Spinal cord (tissue), 10 donors: Measurements from ENCODE around the gene DMD. TPM values are rescaled to one million over a fixed set of nuclear protein-coding genes. Genes with fewer than 3 reads are reported as not detected.
"Not testable (repeated sequence)": the region's sequence is repeated elsewhere in the genome, so short reads cannot be mapped to it uniquely, and the experiment has no call there.

Experiments used
- DNase-seq, 6 donors: peaks; one replicate each; pipeline versions ENCODE4 v3.0.0 to v3.0.0-alpha.2; 2013 to 2015; ENCODE audit warnings: low spot score in 6 of 6, low read depth in 4 of 6
- H3K27ac ChIP-seq: one replicate; pipeline ENCODE4 v1.5.1; 2013; ENCODE audit warnings: low read depth, low read length, control low read depth
- H3K27me3 ChIP-seq: one replicate; pipeline ENCODE4 v1.6.1; 2013; ENCODE audit warnings: low read length; ENCODE audit not compliant: control insufficient read depth, insufficient read depth
- H3K36me3 ChIP-seq: one replicate; pipeline ENCODE4 v1.6.1; 2013; ENCODE audit warnings: low read length; ENCODE audit not compliant: control insufficient read depth, insufficient read depth
- H3K4me1 ChIP-seq: one replicate; pipeline ENCODE4 v1.6.1; 2013; ENCODE audit warnings: low read length; ENCODE audit not compliant: control insufficient read depth, insufficient read depth
- H3K4me3 ChIP-seq: one replicate; pipeline ENCODE4 v1.5.1; 2013; ENCODE audit warnings: low read depth, low read length, control low read depth
- H3K9me3 ChIP-seq: one replicate; pipeline ENCODE4 v1.6.1; 2013; ENCODE audit warnings: low read length; ENCODE audit not compliant: control insufficient read depth, insufficient read depth
- WGBS: methylation state at CpG from one replicate; pipeline ENCODE4 v1.1.5; 2013; ENCODE audit warnings: missing lambda C conversion rate; ENCODE audit not compliant: insufficient coverage; 5-methylcytosine and 5-hydroxymethylcytosine counted together
- polyA plus RNA-seq, 2 donors: library from polyadenylated mRNA; unstranded; fragments of 120-200 nt; gene quantifications; one replicate each; pipeline ENCODE4 v1.2.1, GENCODE V29; 2013; ENCODE audit not compliant: insufficient read length in 2 of 2
- total RNA-seq, 2 donors: library from RNA; depleted of rRNA in 1 of 2; stranded (reverse); fragments of 120-200 nt in 1 of 2; fragments of >200 nt in 1 of 2; gene quantifications; one replicate each; pipeline versions ENCODE4 v1.2.3 to v1.2.4, GENCODE V29; 2013 to 2014
- donor health status: healthy.

The DMD gene
- total and polyA plus RNA-seq, 4 donors, result 28.4 to 112 (median 41.9) TPM

DNA sequence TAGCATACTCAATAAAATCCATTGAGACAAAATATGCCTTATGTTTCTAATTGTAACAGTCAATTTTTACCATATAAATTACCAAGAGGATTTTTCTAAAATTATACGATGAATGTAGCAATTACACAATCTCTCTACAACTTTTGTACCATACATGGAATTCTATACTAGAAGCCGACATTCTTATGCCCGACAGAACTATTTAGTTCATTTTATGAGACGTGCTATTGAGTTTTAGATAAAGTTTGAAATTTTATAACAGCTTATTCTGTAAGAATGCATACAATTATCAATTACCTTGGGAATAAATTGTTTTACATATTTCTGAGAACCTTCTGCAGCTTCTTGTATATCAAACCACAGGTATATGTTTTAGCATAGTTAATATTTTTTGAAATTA is 431.2 kb downstream of the DMD start:
- no CpG with 5 or more reads among the region's 4 CpGs for WGBS
- Histone ChIP-seq H3K27me3 (no peaks in the 10 kb centered on the region), H3K4me3 (no peak overlapping the region), H3K36me3 (no peaks in the 10 kb centered on the region), H3K4me1 (no peaks in the 10 kb centered on the region), H3K27ac (no peak overlapping the region), H3K9me3 (no peaks in the 10 kb centered on the region)
- no peak for DNase-seq

DNA sequence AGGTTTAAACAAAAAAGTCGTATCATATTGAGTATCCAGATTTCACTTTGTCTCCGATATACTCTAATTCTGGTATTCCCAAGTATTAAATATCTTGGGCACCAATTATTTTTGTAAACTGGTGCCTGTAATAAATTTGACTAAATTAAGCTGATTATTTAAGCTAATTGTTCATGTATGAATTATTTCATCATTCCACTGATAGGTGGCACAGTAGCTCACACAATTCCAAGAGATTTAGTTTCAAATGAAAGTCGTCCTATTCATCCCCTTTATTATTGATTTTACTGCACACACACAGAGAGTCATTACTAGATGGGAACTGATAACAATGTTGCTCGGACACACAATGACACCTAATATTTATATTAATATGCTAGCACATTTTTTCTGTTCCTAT is 432.4 kb downstream of the DMD start:
- Histone ChIP-seq H3K27ac (no peak overlapping the region), H3K27me3 (no peaks in the 10 kb centered on the region), H3K4me3 (no peak overlapping the region), H3K36me3 (no peaks in the 10 kb centered on the region), H3K4me1 (no peaks in the 10 kb centered on the region), H3K9me3 (no peaks in the 10 kb centered on the region)
- WGBS, result no CpG with 5 or more reads among the region's 4 CpGs
- DNase-seq, result no peak

DNA sequence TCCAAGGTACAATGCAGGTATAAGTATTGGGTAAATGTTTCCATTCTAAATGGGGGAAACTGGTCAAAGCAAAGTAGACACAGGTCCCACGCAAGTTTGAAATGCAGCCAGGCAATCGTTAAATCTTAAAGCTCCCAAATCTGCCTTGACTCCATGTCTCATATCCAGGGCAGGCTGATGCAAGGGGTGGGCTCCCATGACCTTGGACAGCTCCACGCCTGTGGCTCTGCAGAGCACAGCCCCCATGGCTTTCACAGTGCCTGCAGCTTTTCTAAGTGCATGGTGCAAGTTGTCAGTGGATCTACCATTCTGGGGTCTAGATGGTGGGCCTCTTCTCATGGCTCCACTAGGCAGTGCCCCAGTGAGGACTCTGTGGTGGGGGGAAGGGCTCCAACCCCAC is 436.4 kb downstream of the DMD start:
- H3K36me3 ChIP-seq, result no peaks in the 10 kb centered on the region
- no peaks in the 10 kb centered on the region for H3K4me1 ChIP-seq
- no peaks in the 10 kb centered on the region for H3K27me3 ChIP-seq
- H3K4me3 ChIP-seq, result no peak overlapping the region
- no peak overlapping the region for H3K27ac ChIP-seq
- H3K9me3 ChIP-seq, result no peaks in the 10 kb centered on the region
- DNase-seq, result no peak
- 68% methylated on average over 3 of the region's 3 CpGs for WGBS

DNA sequence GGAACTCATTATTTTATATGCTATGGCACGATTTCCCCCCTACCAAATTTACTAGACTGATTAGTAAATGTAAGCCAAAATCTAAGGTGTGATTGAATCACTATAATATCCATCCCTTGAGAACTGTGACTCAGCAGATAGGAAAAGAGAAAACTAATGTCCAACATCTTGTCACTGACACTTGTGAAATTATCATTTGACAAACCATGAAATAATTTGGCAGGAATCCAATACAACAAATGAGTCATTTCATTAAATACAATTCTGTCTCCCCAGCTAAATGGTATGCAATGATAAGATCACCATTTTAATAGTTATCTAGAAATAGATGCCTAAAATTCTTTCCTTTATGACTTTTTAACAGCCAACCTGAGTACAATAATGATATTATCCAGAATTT is 462.3 kb downstream of the DMD start:
- no peaks in the 10 kb centered on the region for H3K36me3 ChIP-seq
- no peak overlapping the region for H3K4me3 ChIP-seq
- peak in 1 of 6 donors; percentile 3 for DNase-seq
- no peak overlapping the region for H3K27ac ChIP-seq
- no peaks in the 10 kb centered on the region for H3K9me3 ChIP-seq
- WGBS, result no CpG with 5 or more reads among the region's 1 CpG
- no peaks in the 10 kb centered on the region for H3K27me3 ChIP-seq
- H3K4me1 ChIP-seq, result no peaks in the 10 kb centered on the region

DNA sequence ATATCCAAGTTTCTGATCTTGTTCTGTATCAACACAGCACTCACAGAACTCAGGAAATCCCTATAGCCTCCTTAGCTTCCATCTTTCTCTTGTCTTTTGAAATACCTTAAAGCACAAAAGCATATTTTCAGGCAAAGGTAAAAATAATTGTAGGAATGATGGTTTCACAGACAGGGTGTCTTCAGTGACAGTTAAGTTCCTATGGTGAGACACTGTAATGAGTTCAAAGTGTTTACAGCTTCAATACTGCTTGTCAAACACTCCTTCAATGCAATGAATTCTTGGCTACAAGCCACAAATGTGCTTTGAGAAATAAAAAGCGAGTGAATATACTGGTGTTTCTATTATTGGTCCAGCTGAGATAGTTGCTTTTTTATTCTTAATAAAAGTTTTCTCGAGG is 466.0 kb downstream of the DMD start:
- no peaks in the 10 kb centered on the region for H3K36me3 ChIP-seq
- H3K27me3 ChIP-seq, result no peaks in the 10 kb centered on the region
- H3K4me3 ChIP-seq, result no peak overlapping the region
- H3K4me1 ChIP-seq, result no peaks in the 10 kb centered on the region
- no peak overlapping the region for H3K27ac ChIP-seq
- peak in 2 of 6 donors; percentile 18 to 28 for DNase-seq
- no CpG with 5 or more reads among the region's 2 CpGs for WGBS
- no peaks in the 10 kb centered on the region for H3K9me3 ChIP-seq

DNA sequence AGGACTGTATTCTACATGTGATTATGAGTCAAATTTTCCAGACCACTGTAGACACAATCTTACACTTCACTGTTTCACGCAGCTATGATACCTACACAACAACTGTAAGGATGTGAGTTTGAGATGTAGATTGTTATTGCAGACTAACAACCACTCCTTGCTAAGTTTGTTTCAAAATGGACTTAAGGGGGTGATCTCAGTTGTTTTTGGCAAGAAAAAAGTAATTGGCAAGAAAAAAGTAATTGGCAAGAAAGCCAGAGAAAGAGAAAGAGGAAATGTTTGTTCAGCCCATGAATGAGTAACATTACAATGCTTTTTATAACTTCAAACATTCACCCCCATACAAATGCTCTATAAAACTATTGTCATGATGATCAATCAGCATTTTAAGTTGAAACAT is 466.4 kb downstream of the DMD start:
- no peak overlapping the region for H3K4me3 ChIP-seq
- no peaks in the 10 kb centered on the region for H3K36me3 ChIP-seq
- H3K27ac ChIP-seq, result no peak overlapping the region
- DNase-seq, result peak in 1 of 6 donors; percentile 8
- H3K27me3 ChIP-seq, result no peaks in the 10 kb centered on the region
- H3K9me3 ChIP-seq, result no peaks in the 10 kb centered on the region
- WGBS, result no CpG with 5 or more reads among the region's 1 CpG
- no peaks in the 10 kb centered on the region for H3K4me1 ChIP-seq

DNA sequence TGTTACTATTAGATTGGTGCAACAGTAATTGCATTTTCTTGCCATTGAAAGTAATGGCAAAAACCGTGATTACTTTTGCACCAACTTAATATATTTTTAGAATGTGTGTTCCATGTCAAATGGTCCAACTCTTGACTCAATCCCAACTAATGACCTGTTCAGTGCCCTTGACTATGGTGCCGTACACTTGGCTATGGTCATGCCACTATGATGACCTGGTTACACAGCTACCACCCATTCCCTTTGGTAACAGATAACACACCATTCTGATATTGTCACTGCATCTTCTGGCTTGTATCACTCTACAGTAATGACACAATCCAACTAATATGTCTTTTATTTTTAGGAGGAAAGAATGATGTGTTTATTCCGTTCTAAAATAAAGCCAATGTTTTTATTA is 469.4 kb downstream of the DMD start:
- Histone ChIP-seq H3K9me3 (no peaks in the 10 kb centered on the region), H3K4me3 (no peak overlapping the region), H3K27ac (no peak overlapping the region), H3K27me3 (no peaks in the 10 kb centered on the region), H3K36me3 (no peaks in the 10 kb centered on the region), H3K4me1 (no peaks in the 10 kb centered on the region)
- WGBS, result 100% methylated on average over 1 of the region's 3 CpGs
- no peak for DNase-seq

DNA sequence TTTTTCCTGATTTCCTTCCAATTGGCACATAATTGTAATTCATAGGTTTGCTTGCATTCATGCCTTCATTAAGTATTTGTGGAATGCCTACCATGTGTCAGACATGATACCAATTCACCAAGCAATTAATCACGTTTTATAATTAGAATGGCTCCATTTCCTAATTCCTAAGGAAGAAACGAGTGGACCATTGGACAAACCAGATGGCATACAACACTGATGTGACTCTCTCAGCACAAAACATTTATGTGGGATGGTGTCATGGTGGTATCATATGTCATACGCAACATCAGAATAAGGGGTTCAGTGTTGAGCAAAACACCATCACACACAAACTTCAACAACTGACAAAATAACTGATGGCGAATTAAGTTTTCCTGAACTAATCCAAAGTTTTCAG is 502.8 kb downstream of the DMD start:
- H3K27ac ChIP-seq, result no peak overlapping the region
- H3K36me3 ChIP-seq, result no peaks in the 10 kb centered on the region
- no peak overlapping the region for H3K4me3 ChIP-seq
- no peaks in the 10 kb centered on the region for H3K4me1 ChIP-seq
- 85% methylated on average over 1 of the region's 4 CpGs for WGBS
- H3K9me3 ChIP-seq, result no peaks in the 10 kb centered on the region
- no peaks in the 10 kb centered on the region for H3K27me3 ChIP-seq
- no peak for DNase-seq

DNA sequence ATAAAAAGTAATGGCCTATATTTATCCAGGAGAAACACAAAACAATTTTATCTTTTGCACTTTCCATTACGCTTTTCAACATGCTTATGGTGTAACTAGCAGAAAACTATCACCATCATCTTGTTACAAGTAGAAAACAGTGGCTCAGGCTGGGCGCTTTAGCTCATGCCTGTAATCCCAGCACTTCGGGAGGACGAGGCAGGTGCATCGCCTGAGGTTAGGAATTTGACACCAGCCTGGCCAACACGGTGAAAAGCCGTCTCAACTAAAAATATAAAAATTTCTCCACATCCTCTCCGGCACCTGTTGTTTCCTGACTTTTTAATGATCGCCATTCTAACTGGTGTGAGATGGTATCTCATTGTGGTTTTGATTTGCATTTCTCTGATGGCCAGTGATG is 506.0 kb downstream of the DMD start:
- not testable (repeated sequence) for H3K36me3 ChIP-seq, H3K27me3 ChIP-seq, H3K27ac ChIP-seq, DNase-seq, H3K9me3 ChIP-seq, H3K4me1 ChIP-seq, H3K4me3 ChIP-seq
- 57% methylated on average over 1 of the region's 9 CpGs for WGBS

DNA sequence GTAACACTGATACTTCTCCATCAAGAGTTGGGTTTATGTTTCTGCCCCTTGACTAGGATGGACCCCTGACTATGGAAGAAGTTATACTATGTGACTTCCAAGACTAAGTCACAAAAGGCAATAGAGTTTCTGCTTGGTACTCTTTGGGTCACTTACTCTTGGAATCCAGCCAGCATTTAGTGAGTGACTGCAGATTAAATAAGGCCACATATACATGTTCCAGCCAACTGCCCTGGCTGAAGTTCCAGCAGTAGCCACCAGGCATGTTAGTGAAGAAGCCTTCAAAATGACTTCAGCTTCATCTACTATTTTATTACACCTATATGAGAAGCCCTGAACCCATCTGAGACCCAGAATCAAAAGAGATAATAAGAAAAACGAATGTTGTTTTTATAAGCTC is 524.0 kb downstream of the DMD start:
- Histone ChIP-seq H3K4me3 (no peak overlapping the region), H3K4me1 (no peaks in the 10 kb centered on the region), H3K36me3 (no peaks in the 10 kb centered on the region), H3K27ac (no peak overlapping the region), H3K27me3 (no peaks in the 10 kb centered on the region), H3K9me3 (no peaks in the 10 kb centered on the region)
- WGBS, result no CpG with 5 or more reads among the region's 1 CpG
- DNase-seq, result no peak
